ENCODE results near the gene DPP10.
"Not testable (repeated sequence)": the region's sequence is repeated elsewhere in the genome, so short reads cannot be mapped to it uniquely, and the experiment has no call there.

Gene DPP10

GRCh38 chr2:114962532-114962931, 520.1 kb downstream of the DPP10 start:
- no peak for DNase-seq (ENCODE audit: low spot score)

DNA sequence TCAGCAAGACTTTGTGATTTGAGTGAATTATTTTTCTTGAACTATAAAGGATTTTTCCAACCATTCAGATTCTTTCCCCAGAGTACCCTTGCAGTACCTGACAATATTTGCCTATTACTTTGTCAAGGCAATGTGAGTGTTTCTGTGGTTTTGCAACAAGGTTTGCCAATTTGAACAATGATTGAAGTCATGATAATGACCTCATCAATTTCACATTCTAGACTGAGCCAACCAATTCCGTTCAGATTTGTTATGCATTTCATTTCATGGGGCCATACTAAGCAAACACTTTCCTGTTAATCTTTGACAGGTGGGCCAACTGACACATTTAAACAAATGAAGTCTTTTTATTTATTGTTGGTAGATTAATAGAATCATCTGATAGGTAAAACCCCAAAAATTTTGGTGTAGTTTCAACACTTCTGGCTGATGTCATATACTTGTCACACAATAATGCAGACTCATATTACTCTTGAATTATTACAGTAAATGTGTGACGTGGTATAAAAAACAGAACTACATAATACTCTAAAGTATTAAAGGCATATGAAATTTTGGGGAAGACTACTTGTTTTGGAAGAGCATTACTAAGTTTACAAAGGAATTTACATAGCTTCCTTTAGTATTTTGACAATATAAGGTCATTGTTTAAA, 526.4 kb downstream of the DPP10 start:
- DNase-seq (ENCODE audit: low spot score), result no peak

GRCh38 chr2:115004321-115004720, 561.9 kb downstream of the DPP10 start:
- not testable (repeated sequence) for DNase-seq (ENCODE audit: low spot score)

DNA sequence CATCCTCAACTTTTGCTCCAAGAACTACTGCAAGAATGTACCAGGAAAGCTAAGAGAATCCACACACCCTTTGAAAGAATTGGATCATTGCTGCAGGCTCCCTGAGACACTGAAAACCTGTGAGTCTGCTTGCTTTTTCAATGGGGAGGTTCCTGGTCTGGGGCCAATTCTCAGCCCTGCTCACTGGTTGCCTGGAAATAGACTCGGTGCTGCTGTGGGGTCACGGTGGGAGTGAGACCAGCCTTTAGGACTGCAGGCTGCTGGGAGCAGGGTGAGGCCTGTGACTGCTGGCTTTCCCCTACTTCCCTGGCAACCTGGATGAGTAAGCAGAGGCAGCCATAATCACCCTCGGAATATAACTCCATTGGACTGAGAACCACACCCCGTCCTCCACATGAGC, 569.3 kb downstream of the DPP10 start:
- no peak for DNase-seq (ENCODE audit: low spot score)

DNA sequence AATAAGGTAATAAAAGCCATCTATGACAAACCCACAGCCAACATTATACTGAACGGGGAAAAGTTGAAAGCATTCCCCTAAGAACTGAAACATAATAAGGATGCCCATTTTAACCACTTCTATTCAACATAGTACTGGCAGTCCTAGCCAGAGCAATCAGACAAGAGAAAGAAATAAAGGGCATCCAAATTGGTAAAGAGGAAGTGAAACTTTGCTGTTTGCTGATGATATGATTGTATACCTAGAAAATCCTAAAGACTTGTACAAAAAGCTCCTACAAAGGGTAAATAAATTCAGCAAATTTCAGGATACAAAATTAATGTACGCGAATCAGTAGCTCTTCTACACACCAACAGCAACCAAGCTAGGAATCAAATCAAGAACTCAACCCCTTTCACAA, 579.6 kb downstream of the DPP10 start:
- DNase-seq (ENCODE audit: low spot score), result not testable (repeated sequence)

- DNase-seq (ENCODE audit: low spot score), result no peak
Observed at GRCh38 chr2:115034801-115035200, 592.4 kb downstream of the DPP10 start.

GRCh38 chr2:115036818-115037217, 594.4 kb downstream of the DPP10 start:
- DNase-seq (ENCODE audit: low spot score), result no peak

DNA sequence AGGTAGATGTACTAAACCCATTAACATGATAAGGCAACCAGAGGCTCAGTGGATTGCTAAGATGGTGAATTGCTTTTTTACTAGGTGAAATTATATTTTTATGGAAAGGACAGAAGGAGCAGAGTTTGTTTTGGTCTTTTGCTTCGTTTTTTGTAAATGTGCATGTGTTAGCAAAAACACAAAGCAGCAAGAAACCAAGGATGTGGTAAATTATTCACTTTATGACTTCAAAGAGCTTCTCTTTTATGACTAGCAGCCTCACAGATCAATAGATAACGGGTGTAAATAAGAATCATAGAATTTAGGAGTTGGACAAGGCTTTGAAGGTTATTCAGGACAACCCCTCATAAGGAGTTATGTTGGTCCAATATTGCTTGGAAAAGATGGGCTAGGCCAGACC, 615.0 kb downstream of the DPP10 start:
- no peak for DNase-seq (ENCODE audit: low spot score)

DNA sequence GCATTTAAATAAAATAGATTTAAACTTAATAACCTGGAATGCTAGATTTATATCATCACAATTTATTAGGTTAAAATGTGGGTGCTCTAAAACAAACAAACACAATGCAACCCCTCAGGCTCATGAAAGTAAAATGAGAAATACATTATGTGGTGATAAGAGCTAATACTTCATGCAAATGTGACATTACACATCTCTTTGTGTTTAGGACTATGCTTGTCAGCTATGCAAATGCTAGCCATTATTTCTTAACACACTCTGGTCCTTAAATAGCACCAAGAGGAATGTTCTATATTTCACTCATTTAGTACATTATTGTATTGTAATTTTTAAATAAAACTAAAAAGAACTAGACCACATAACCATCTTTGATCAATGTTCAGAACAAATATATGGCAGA, 627.6 kb downstream of the DPP10 start:
- DNase-seq (ENCODE audit: low spot score), result no peak

DNA sequence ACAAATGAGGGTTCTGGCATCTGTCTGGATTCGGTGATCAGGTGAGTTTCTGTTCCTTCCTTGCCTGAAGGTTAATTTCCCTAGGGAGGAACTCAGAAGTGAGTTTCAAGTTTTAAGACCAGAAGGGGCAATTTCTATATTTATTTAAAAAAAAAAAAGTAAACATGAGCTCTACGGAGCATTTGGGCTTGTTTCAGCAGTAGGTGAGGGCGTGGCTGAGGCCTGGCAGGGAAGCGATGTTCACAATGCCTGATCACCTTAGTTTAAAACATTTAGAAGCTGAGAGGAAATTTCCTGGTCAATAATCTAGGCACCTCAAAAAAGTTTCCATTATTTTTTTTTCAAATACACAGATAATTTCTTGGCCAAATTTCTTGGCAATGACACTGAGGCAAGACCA, 629.1 kb downstream of the DPP10 start:
- DNase-seq (ENCODE audit: low spot score), result no peak

DNA sequence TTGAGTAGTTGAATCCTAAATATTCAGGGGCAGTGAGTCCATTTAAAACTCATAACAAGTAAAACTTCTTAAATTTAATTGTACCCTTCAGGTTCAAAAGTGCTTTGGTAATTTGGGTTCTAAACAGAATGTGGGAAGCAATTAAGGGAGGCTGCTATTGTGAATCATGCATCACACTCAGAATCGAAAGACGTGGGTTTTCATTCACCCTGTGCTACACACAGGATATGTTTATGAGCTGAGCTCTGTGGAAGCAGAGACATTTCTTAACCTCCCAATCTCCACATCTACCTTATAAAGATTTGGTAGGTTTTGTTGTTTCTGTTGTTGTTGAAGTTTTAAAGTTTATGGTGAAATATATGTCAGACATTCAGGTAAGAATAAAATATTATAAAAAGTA, 633.4 kb downstream of the DPP10 start:
- DNase-seq (ENCODE audit: low spot score), result no peak

- no peak for DNase-seq (ENCODE audit: low spot score)
Observed at GRCh38 chr2:115077626-115078025, 635.2 kb downstream of the DPP10 start.

GRCh38 chr2:115083225-115083624, 640.8 kb downstream of the DPP10 start:
- DNase-seq (ENCODE audit: low spot score), result no peak

DNA sequence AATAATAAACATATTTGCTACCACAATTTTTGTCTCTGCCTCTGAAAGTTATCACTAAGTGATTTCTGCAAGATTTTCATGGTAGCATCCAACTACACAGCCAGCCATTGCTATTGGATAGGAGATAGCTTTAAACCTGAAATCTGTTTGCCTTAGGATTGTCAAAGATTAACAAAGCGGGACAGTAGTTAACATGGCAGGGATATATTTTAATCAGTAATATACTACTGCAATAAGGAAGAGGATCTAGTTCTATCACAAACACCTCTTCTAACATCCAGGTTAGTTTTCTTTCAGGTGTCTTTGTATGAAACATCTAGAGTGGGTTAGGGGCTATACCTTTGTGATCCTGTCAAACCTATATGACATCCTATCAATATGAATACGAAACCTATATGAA, 641.3 kb downstream of the DPP10 start:
- no peak for DNase-seq (ENCODE audit: low spot score)

GRCh38 chr2:115084446-115084845, 642.0 kb downstream of the DPP10 start:
- no peak for DNase-seq (ENCODE audit: low spot score)

DNA sequence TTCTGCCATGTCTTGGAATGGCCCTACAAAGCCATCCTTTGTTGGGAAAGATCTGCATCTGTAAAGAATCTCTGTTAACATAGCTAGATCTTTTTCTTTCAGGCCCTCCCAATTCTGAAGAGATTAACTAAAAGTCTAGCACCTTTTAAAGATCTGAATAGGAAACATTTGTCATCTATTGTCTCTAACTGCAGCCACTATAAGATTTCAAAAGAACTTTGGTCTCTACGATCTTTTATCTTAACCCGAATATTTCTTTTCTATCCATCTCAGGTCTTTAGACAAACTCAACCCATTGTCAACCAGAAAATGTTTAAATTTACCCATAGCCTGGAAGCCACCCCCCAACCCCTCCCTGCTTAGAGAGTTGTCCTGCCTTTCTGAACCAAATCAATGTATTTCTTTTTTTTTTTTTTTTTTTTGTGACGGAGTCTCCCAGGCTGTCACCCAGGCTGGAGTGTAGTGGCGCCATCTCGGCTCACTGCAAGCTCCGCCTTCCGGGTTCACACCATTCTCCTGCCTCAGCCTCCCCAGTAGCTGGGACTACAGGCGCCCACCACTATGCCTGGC, 643.7 kb downstream of the DPP10 start:
- DNase-seq (ENCODE audit: low spot score), result not testable (repeated sequence)

DNA sequence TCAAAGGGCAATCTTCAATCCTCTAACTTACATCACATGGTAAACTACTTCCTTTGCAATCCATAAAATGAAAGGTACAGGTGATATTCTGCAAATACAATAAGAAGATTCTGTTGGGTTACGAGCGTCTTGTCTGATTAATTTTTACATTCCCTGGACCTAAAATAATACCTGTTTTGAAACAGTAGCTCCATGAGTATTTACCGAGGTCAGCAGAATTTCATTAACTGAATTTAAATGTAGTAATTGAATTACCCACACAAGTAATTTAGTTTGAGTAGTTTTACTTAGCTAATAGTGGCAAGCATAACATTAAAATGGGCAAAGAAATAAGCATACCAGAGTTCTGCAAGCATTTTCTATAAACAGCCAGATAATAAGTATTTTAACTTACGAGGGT, 652.0 kb downstream of the DPP10 start:
- DNase-seq (ENCODE audit: low spot score), result no peak

GRCh38 chr2:115105966-115106365, 663.5 kb downstream of the DPP10 start:
- no peak for DNase-seq (ENCODE audit: low spot score)

GRCh38 chr2:115115135-115115534, 672.7 kb downstream of the DPP10 start:
- no peak for DNase-seq (ENCODE audit: low spot score)

GRCh38 chr2:115118306-115118705, 675.9 kb downstream of the DPP10 start:
- DNase-seq (ENCODE audit: low spot score), result no peak

- DNase-seq (ENCODE audit: low spot score), result no peak
Observed at GRCh38 chr2:115119086-115119485, 676.6 kb downstream of the DPP10 start.

GRCh38 chr2:115122701-115123100, 680.3 kb downstream of the DPP10 start:
- no peak for DNase-seq (ENCODE audit: low spot score)

DNA sequence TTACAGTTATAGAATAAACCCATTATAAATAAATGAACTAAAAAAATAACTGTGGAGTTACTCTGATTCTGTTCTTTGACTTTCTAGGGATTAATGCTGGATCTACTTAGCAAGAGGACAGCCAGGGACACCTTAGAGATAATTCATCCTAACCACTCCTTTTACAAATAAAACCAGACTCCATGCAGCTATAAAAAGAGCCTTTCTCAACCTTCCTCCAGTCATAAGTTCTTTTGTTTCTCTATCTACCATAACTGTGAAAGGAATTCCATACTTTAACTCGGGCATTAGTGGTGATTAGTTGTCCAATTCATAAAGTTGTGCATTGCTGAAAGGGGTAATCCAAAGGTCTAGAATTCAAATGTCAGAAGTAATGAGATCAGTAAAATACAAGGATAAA, 682.4 kb downstream of the DPP10 start:
- DNase-seq (ENCODE audit: low spot score), result no peak

- DNase-seq (ENCODE audit: low spot score), result no peak
Observed at GRCh38 chr2:115129536-115129935, 687.1 kb downstream of the DPP10 start.

All from left forelimb (tissue), 1 donor.